ENCODE data around the gene RNF186.

RNF186 gene

DNA sequence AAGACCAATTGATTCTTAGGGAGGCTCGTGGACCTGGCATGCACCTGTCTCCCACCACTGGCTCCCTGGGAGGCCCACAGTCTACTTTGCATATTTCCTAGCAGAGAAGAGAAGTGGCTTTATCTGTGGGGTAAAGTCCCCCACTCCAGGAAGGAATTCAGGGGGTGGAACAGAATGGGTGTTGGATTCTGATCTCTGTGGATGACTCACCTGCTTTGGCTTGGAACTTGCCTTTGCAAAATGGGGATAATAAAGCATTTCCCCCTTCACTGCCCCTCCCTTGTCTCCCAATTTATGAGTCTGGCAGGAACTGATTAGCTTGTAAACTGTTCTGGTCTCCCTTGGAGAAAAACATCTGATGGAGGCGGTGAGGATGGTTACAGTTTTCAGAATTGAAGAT is 46.0 kb upstream of the RNF186 start:
- no peak overlapping the region for H3K27ac ChIP-seq

DNA sequence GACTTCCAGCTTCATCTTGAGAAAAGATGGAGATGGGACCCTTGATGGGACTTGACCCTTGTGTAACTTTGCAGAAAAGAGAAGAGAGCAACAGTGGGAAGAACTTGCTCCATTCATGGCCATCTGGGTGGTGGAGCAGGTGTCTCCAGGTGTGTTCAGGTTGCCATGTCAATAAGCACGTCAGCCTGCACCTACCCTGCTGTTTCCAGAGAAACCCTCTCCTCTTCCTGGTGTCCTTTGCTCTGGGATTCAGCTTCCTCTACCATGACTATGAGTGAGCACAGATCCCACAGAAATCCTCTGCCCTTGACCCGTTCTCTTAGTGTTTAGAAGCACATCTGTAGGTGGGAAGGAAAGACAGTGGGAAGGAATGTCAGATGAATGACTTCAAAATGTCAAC is 45.3 kb upstream of the RNF186 start:
- H3K4me1 ChIP-seq, result no peaks in the 10 kb centered on the region
- no peaks in the 10 kb centered on the region for H3K79me2 ChIP-seq
- H3K36me3 ChIP-seq (ENCODE audit: control insufficient read depth, insufficient read depth, low read length), result no peaks in the 10 kb centered on the region
- H3K4me3 ChIP-seq (ENCODE audit: low read depth, low read length), result no peak overlapping the region
- H2AFZ ChIP-seq, result no peak overlapping the region
- no peaks in the 10 kb centered on the region for H3K9me3 ChIP-seq (ENCODE audit: control insufficient read depth, low read length)
- no peak overlapping the region for H3K27ac ChIP-seq
- TF ChIP-seq, protein P1, sequence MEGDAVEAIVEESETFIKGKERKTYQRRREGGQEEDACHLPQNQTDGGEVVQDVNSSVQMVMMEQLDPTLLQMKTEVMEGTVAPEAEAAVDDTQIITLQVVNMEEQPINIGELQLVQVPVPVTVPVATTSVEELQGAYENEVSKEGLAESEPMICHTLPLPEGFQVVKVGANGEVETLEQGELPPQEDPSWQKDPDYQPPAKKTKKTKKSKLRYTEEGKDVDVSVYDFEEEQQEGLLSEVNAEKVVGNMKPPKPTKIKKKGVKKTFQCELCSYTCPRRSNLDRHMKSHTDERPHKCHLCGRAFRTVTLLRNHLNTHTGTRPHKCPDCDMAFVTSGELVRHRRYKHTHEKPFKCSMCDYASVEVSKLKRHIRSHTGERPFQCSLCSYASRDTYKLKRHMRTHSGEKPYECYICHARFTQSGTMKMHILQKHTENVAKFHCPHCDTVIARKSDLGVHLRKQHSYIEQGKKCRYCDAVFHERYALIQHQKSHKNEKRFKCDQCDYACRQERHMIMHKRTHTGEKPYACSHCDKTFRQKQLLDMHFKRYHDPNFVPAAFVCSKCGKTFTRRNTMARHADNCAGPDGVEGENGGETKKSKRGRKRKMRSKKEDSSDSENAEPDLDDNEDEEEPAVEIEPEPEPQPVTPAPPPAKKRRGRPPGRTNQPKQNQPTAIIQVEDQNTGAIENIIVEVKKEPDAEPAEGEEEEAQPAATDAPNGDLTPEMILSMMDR (IDR thresholded peaks at IDR 0.05), result no peak
- no peak overlapping the region for H3K4me2 ChIP-seq (ENCODE audit: low read length)
- no peaks in the 10 kb centered on the region for H3K27me3 ChIP-seq (ENCODE audit: control insufficient read depth, insufficient read depth, low read length)
- no peak overlapping the region for H3K9ac ChIP-seq

More for the DNA sequence above, 46.0 kb upstream of the RNF186 start:
- Histone ChIP-seq H3K79me2 (no peaks in the 10 kb centered on the region), H3K9ac (no peak overlapping the region), H3K27me3 (ENCODE audit: control insufficient read depth, insufficient read depth, low read length) (no peaks in the 10 kb centered on the region), H3K4me3 (ENCODE audit: low read depth, low read length) (no peak overlapping the region), H3K4me2 (ENCODE audit: low read length) (no peak overlapping the region), H3K9me3 (ENCODE audit: control insufficient read depth, low read length) (no peaks in the 10 kb centered on the region), H3K36me3 (ENCODE audit: control insufficient read depth, insufficient read depth, low read length) (no peaks in the 10 kb centered on the region), H3K4me1 (no peaks in the 10 kb centered on the region), H2AFZ (no peak overlapping the region)
- TF ChIP-seq, protein P1 (IDR thresholded peaks at IDR 0.05), result no peak

DNA sequence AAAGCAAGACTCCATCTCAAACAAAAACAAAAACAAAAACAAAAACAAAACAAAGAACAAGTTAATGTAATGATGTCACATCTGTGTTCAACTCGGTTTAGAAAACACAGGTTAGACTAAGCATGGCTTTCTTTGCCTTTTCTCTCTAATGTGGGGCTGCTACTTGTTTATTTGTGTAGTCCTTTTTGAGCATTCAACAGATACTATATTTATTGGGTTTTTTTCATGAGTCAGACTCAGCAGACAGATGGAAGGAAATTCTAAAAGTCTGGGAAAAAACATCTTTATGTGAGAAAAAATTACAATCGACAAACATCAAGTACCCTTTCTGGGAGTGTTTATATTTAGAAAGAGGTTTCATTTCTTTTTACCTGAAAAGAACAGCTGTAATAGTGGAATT is 44.8 kb upstream of the RNF186 start:
- Histone ChIP-seq H3K9me3 (ENCODE audit: control insufficient read depth, low read length) (no peaks in the 10 kb centered on the region), H2AFZ (no peak overlapping the region), H3K4me3 (ENCODE audit: low read depth, low read length) (no peak overlapping the region), H3K27me3 (ENCODE audit: control insufficient read depth, insufficient read depth, low read length) (no peaks in the 10 kb centered on the region), H3K4me2 (ENCODE audit: low read length) (no peak overlapping the region), H3K9ac (no peak overlapping the region), H3K79me2 (no peaks in the 10 kb centered on the region), H3K4me1 (no peaks in the 10 kb centered on the region), H3K27ac (no peak overlapping the region), H3K36me3 (ENCODE audit: control insufficient read depth, insufficient read depth, low read length) (no peaks in the 10 kb centered on the region)
- TF ChIP-seq, protein P1 (IDR thresholded peaks at IDR 0.05), result no peak

DNA sequence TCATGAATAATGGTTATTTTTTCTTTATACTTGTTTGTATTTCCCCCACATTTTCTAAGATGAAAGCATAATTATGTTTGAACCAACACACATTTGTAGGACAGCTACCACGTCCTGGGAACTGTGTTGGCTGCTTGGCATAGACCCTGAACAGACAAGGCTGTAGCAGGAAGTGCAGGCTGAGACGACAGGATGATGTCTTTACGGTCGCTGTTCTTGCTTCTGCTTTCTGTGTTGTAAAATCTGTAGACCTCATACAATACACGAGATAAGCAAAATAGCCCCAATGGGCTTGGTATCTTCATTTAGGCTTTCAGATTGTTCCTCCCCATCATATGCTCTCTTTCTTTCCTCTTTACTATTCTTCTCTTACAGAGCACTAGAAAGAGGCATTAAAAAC is 43.8 kb upstream of the RNF186 start:
- Histone ChIP-seq H3K27me3 (ENCODE audit: control insufficient read depth, insufficient read depth, low read length) (no peaks in the 10 kb centered on the region), H3K4me2 (ENCODE audit: low read length) (no peak overlapping the region), H3K4me1 (no peaks in the 10 kb centered on the region), H3K79me2 (no peaks in the 10 kb centered on the region), H2AFZ (no peak overlapping the region), H3K27ac (no peak overlapping the region), H3K36me3 (ENCODE audit: control insufficient read depth, insufficient read depth, low read length) (no peaks in the 10 kb centered on the region), H3K9me3 (ENCODE audit: control insufficient read depth, low read length) (no peaks in the 10 kb centered on the region), H3K4me3 (ENCODE audit: low read depth, low read length) (no peak overlapping the region), H3K9ac (no peak overlapping the region)
- TF ChIP-seq, protein P1 (IDR thresholded peaks at IDR 0.05), result no peak

DNA sequence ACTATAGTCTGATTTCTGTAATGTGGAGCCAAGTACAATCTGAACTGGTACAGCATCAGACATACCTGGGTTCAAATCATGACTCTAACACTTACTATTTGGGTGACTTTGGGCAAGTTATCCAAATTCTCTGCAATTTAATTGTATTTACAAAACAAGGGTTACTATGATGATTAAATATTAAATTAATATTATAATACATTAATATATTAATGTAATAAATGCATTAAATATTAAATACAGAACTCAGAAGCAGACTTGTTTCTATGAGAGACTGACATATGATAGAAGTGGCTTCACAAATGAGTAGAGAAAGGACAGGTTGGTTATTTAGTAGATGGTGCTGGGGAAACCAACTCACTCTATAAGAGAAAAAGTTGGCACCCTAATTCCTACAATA is 39.8 kb upstream of the RNF186 start:
- Histone ChIP-seq H3K4me1 (no peaks in the 10 kb centered on the region), H3K36me3 (ENCODE audit: control insufficient read depth, insufficient read depth, low read length) (no peaks in the 10 kb centered on the region), H3K27ac (no peak overlapping the region), H3K4me2 (ENCODE audit: low read length) (no peak overlapping the region), H3K9me3 (ENCODE audit: control insufficient read depth, low read length) (no peaks in the 10 kb centered on the region), H3K27me3 (ENCODE audit: control insufficient read depth, insufficient read depth, low read length) (no peaks in the 10 kb centered on the region), H2AFZ (no peak overlapping the region), H3K79me2 (no peaks in the 10 kb centered on the region), H3K9ac (no peak overlapping the region), H3K4me3 (ENCODE audit: low read depth, low read length) (no peak overlapping the region)
- TF ChIP-seq, protein P1 (IDR thresholded peaks at IDR 0.05), result no peak

All from parathyroid adenoma (tissue), 2 donors.